Stimulated activated CD8-positive, alpha-beta memory T cell treated with anti-CD3 and anti-CD28 coated beads, Interleukin-7, amount 100 ng/mL, for 48 hours (primary cell): ENCODE results near the gene HTR3C.
"Not testable (repeated sequence)": the region's sequence is repeated elsewhere in the genome, so short reads cannot be mapped to it uniquely, and the experiment has no call there.

Experiments
- DNase-seq, 2 donors: peaks; one replicate each; pipeline ENCODE4 v3.0.0-alpha.2; 2020; ENCODE audit warnings: low read depth in 1 of 2; ENCODE audit errors: extremely low read depth in 1 of 2

Gene HTR3C, protein sequence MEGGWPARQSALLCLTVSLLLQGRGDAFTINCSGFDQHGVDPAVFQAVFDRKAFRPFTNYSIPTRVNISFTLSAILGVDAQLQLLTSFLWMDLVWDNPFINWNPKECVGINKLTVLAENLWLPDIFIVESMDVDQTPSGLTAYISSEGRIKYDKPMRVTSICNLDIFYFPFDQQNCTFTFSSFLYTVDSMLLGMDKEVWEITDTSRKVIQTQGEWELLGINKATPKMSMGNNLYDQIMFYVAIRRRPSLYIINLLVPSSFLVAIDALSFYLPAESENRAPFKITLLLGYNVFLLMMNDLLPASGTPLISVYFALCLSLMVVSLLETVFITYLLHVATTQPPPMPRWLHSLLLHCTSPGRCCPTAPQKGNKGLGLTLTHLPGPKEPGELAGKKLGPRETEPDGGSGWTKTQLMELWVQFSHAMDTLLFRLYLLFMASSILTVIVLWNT

DNA sequence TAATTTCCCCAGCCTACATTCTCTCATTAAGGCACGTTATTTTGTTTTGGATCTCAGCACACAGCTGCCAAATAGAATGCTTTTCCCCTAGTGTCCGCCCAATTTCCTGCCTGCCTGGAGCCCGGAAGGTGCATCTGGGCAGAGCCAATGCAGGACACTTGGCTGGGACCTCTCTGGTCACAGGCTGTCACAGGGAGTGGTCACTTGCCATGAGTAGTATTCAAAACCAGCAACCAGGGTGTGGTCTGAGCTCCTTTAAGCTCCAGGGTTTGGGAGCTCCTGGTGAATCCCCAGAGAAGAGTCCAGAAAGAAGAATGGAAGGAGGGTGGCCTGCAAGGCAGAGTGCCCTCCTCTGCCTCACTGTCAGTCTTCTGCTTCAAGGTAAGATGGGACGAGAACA lies at the start of gene HTR3C:
Gene HTR3C, plus strand, starts transcription at position 281 of the 400 bp plus-strand sequence. Its CDS starts 34 bp downstream, at position 315.
- DNase-seq = no peak

DNA sequence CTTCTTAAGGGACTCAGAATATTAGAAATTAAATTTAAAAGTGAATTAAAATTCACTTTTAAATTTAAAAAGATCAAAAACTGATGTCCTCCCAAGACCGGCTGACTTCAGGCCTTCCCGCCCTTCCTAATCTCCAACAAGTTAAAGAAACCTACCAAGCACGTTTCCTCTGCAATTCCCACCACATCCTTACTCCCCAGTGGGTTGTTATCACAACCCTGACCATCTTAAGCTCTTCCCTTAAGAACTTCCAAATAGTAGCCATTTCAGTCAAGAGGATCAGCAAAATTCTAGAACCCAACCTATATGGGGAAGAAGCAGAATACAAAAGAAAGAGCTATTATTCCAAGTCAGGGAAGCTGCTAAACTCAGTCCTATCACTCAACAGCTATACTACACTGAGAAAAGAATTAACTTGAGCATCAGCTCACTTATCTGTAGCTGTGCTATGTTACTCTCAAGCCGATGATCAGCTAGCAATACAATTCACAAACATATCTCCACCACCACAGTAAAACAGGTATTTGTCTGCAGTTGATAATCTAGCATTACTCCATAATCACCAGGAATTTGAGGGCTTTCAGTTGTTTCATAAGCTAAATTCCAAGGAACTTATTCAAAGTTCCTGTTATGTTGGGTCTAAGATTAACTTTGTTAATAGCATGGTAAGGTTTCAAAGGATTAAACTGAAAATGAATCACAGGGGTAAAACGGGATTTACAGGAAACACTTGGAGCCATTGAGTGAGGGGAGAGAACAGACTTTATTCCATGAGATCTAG lies 49.5 kb upstream of the HTR3C start:
- DNase-seq = no peak

DNA sequence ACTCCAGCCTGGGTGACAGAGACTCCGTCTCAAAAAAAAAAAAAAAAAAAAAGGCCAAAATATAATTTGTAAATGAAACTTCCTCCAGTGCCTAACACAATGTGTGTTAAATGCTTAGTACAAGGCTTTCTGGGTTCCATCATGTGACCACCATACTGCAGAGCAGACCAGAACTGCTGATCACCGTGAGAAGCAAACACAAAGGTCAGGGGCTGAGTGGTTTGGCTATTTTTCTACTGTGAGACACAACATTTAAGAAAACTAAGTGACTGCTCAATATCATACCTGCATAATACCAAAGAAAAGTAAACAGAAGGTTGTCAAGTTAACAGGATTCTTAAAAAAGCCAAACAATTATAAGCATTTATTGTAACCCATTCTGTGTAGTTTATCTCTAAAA lies 48.4 kb upstream of the HTR3C start:
- no peak for DNase-seq

DNA sequence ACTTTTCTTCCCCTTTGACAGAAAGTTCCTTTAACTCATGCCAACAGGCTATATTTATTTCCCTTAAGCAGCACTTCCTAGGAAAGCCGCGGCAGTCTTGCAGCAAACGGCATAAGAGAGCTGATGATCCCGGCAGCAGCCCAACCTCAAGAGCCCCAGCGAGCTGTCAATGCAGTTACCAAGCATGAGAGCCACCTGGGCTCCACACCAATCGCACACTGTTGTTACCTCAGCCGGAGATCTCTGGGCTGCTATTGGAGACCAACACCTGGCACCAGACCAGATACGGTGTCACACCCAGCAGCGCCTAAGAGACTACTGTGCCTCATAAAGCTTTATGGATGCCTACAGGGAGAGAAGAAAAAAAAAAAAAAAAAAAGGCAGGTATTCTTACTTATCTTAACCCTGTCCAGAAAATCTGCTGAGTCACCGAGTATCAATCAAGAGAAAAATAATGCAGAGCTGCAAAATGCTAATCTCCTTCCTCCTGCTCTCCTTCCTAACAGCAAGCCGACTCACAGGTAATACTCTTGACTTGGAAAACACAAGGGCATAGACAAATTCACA lies 46.8 kb upstream of the HTR3C start:
- no peak for DNase-seq

DNA sequence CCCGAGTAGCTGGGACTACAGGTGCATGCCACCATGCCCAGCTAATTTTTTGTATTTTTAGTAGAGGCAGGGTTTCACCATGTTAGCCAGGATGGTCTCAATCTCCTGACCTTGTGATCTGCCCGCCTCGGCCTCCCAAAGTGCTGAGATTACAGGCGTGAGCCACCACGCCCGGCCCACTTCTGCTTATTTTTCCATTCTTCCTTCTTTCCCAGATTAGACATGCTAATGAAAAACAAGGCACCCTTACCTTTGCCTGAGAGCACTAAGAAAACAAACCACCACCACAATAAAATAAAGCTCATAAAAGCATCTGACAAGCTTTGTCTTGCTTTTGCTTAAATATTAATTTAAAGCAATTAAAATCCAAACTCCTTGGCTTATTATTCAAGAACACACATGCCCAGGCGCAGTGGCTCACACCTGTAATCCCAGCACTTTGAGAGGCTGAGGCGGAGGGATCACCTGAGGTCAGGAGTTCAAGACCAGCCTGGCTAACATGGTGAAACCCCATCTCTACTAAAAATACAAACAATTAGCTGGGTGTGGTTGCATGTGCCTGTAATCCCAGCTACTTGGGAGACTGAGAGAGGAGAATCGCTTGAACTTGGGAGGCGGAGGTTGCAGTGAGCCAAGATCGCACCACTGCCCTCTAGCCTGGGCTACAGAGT lies 45.6 kb upstream of the HTR3C start:
- not testable (repeated sequence) for DNase-seq

DNA sequence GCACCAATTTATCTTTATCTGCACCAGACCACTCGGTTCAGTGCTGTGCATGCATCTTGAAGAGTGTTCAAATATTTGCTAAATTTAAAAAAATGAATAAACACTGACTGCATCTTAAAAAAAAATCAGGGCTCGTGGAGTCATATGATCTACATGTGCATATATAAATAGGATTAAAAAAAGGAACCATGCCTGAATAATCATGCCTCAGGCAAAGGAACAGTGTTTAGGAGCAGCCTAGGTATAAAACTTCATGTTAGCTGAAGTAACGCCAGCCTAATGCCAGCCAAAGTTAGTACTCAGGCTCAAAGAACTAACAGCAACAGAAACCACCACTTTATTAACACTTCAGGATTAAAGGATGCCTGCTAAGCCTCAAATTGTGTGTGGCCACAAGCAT lies 44.7 kb upstream of the HTR3C start:
- no peak for DNase-seq

DNA sequence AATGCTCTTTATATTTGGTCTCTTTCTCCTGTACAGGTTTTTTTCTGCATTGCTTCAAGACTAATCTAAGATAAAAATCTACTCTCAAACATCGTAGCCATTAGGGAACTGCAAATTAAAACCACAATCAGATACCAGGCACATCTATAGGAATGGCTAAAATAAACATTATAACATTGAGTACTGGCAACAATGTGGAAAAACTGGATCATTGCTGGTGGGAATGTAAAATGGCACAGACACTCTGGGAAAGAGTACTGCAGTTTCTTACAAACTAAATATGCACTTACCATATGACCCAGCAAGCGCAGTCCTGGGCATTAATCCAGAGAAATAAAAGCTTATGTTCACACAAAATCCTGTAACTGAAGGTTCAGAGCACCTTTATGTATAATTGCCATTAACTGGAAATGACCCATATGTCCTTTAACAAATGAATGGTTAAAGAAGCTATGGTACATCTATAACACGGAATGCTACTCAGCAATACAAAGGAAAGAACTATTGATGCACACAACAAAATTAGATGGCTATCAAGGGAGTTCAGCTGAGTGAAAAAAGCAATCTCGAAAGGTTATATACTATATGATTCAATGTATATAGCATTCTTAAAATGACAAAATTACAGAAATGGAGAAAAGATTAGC lies 41.5 kb upstream of the HTR3C start:
- no peak for DNase-seq

DNA sequence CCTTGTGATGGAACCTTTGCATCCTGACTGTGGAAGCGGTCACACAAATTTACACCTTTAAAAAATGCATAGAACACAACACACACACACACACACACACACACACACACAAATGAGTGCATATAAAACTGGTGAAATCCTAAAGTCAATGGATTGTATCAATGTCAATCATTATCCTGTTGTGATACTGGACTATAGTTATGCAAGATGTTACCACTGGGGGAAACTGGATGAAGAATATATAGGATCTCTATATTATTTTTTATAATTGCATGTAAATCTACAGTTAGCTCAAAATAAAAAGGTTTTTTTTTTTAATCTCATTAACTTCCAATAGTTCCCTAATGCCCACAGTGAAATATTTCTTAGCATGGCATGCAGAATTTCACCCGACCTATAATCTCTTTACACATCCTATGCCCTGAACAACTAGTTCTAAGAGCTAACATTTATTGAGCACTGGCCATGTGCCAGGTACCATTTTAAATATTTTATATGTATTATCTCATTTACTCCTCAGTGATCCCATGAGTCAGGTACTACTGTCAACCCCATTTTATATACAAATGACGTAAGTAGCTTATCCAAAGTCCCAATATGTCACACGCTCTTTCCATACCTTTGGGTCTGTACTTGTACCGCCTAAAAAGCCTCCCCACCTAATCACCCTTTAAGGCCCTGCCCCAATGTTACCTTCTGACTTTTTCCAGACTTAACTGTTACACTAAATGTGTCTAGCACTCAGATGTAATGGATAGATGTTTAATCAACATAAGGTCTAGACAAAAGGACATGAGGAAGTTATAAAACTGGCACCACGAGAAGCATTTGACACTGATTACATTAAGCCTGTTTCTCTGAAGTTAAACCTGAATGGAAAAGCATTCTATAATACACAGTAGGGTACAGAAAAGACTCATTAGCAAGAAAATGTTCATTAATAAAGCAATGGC lies 40.6 kb upstream of the HTR3C start:
- no peak for DNase-seq

DNA sequence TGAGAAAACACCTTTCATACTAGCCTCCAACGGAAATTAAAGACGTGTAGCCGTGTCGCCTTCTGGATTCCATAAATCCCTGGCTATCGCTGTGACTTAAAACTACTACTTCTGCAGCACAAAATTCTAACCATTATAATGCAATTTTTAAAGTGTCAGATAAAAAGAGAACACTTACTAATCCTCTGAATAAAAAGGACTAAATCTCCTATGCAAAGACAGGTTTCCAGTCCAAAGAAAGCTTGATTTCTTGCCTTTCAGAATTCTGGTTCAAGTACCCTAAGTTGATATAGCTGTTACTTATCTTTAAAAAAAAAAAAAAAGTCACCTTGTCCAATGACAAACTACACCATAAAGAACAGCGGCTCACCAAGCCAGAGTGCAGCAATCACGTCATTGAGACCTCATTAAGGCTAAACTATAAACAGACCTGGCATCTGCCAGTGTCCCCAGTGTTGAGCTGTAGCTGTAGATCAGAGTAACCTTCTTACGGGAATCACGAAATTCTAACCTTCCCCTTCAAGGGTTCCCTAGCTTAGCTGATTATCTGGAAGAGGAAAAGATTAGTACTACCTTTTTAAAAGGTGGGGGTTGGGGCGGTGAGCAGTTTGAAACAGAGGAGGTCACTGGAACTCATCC lies 37.3 kb upstream of the HTR3C start:
- no peak for DNase-seq

DNA sequence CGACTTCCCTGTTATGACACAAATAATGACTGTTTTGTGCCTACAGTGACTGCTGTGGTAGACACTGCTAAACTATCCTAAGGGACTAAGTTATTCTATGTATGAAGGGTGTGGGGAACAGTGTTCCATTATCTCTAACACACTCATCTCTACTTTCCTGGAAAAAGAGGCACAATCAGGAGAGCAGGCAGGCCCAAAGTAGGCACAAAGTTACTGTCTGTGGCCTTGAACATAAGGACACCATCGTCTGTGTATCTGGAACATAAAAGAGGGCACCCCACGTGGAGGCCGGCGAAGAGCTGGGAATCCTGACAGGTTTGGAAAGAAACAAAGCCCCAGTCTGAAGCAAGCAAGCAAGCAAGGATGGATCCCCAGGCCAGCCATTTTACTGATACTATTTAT lies 36.7 kb upstream of the HTR3C start:
- no peak for DNase-seq

DNA sequence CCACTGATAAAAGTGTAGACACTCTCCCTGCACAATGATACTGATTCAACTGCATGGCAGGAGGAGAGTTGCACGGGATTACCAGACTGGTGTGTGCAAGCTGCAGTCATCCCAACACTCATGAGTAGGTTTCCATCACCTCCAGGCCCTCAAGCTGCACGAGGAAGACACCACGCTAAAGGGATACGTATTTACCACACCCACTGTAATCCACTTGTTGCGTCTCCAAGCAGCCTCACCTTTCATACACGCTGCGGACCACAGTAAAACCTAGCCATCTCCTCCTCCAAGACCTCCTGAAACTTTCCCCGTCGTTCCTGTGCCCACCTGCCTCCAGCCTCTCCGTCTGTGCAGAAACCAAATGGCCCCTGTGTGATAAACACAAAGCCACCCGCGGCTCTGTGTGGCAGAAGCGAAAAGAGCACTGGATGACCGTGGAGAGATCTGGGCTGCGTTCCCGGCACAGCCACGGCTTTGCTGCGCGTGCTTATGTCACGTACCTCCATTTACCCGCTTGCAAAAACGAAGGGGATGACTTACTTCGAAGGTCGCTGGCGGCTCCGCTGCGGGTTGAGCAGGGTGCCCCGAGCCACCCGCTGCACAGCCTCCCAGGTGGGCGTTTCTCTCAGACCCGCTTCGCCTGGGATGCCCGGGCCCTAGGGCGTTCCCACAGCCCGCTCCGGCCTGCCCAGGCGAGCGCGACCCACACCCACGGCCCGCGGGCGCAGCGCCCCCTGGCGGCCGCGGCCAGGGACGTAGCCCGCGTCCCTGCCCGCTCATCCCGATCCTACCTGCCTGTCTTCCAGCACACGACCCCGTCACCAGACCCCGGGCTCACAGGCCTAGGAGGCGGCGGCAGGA lies 35.8 kb upstream of the HTR3C start:
- DNase-seq = peak; percentile 16 to 23

DNA sequence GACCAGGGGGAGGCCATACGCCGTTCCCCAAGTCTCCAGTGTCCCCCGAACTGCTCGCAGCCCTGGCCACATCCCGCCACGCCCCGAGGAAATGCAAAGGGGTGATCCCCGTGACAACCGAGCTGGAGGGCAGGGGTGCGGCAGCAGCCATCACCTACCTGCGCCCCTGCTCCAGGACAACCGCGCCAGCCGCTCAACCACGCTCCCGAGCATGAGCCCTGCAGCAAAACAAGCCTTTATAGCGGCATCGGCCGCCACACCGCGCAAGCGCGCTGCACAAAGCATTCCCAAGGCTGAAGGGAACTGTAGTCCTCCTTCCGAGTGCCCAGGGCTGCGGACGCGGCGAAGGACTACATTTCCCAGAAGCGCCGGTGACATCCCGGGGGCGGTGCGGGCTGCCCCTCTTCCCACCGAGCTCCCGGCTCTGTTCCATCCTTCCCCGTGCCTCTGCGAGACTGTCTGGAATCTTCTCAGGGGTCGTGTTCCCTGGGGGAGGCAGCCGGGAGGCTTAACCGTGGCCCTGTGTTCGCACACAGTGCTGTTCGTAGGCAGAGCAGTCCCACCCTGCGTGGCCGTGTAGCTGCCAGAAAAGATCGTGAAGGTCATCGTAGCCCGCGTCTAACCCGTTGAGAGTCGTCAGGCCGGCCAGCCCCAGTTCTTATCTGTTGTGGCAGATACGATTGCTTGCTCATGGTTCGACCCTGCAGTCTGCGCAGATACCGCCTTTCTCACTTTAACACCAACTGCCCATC lies 35.0 kb upstream of the HTR3C start, which contains the start of gene ABCC5:
Gene ABCC5, minus strand, starts transcription at position 213 of the 752 bp plus-strand sequence. CDS start 3,492 bp downstream, outside the sequence.
- DNase-seq = peak; percentile 64 to 77

DNA sequence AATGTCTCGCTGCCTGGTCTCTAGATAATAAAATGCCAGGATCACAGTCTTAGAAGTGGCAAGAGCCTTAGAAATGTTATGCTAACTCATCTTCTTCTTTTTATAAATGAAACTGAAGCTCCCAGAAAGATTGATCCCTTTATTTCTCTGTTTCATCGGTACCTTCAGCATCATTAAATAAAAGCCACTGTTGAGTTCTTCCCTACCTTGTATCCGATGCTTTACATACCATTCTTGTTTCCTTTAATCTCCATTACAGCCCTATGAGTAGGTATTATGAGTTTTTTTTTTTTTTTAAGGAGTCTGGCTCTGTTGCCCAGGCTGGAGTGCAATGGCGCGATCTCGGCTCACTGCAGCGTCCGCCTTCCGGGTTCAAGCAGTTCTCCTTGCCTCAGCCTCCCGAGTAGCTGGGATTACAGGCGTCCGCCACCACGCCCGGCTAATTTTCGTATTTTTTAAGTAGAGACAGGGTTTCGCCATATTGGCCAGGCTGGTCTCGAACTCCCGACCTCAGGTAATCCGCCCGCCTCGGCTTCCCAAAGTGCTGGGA lies 34.3 kb upstream of the HTR3C start:
- DNase-seq = no peak

DNA sequence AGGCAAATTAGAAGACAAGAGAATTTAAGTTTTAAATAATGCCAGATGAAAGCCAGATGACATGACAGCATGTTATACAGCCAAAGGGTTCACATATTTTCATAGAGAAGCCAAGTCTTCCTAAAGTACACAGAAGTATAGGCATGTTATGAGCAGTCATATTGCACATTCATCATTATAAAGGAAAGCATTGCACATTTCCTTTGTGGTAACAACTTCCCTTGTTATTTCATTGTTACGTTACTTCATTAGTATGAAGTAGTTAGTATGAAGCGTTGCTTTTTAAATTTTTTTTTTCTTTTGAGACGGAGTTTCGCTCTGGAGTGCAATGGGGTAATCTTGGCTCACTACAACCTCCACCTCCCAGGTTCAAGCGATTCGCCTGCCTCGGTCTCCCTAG lies 30.5 kb upstream of the HTR3C start:
- DNase-seq = no peak

DNA sequence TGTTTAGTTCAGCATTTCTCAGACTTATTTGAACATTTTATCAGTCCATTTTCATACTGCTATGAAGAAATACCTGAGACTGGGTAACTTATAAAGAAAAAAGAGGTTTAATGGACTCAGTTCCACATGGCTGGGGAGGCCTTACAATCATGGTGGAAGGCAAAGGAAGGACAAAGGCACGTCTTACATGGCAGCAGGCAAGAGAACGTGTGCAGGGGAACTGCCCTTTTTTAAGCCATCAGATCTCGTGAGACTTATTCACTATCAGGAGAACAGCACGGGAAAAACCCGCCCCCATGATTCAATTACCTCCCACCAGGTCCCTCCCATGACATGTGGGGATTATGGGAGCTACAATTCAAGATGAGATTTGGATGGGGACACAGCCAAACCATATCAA lies 27.6 kb upstream of the HTR3C start:
- not testable (repeated sequence) for DNase-seq

DNA sequence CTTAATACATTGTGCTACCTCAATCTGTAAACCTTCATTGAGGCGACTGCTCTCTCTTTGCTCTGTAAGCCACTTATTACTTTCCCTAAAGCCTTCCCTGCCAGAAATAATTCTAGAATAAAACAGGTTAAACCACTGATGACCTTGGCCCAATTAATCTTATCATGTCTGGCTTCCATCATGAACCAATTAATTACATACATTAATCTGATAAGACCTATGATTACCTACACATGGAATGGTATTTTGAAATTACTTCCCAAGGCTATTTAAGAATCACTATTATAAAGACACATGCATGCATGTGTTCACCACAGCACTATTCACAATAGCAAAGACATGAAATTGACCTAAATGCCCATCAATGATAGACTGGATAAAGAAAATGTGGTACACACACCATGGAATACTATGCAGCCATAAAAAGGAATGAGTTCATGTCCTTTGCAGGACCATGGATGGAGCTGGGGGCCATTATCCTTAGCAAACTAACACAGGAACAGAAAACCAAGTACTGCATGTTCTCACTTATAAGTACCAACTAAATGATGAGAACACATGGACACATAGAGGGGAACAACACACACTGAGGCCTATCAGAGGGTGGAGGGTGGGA lies 24.5 kb upstream of the HTR3C start:
- not testable (repeated sequence) for DNase-seq

DNA sequence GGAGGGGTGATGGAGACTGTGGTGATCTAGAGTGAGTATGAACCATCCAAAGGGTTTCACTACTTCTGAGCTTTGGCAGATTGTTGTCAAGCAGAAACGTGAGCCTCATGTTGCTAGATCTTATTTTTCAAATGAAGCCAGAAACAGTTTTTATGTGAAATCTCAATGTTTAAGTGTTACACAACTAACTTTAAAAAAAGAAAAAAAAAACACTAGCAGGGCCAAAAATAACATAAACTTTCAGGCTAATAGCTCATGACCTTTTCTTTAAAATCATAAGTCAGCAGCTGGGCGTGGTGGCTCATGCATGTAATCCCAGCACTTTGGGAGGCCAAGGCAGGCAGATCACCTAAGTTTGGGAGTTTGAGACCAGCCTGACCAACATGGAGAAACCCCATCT lies 23.4 kb upstream of the HTR3C start:
- DNase-seq = no peak
